Measurements from ENCODE around the gene MIP.
"Not testable (repeated sequence)": the region's sequence is repeated elsewhere in the genome, so short reads cannot be mapped to it uniquely, and the experiment has no call there.

GRCh38 chr12:56498126-56498902 is 43.9 kb upstream of the MIP start:
- TF ChIP-seq POLR2A (IDR thresholded peaks at IDR 0.05), result not testable (repeated sequence)
- TF ChIP-seq, protein P1, sequence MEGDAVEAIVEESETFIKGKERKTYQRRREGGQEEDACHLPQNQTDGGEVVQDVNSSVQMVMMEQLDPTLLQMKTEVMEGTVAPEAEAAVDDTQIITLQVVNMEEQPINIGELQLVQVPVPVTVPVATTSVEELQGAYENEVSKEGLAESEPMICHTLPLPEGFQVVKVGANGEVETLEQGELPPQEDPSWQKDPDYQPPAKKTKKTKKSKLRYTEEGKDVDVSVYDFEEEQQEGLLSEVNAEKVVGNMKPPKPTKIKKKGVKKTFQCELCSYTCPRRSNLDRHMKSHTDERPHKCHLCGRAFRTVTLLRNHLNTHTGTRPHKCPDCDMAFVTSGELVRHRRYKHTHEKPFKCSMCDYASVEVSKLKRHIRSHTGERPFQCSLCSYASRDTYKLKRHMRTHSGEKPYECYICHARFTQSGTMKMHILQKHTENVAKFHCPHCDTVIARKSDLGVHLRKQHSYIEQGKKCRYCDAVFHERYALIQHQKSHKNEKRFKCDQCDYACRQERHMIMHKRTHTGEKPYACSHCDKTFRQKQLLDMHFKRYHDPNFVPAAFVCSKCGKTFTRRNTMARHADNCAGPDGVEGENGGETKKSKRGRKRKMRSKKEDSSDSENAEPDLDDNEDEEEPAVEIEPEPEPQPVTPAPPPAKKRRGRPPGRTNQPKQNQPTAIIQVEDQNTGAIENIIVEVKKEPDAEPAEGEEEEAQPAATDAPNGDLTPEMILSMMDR (IDR thresholded peaks at IDR 0.05 in 4 of 5, conservative IDR thresholded peaks at IDR 0.05 in 1 of 5), result not testable (repeated sequence)

Data from gastrocnemius medialis (tissue), 4 donors.